ENCODE data around the gene LRFN2. TPM values are rescaled to one million over a fixed set of nuclear protein-coding genes. Genes with fewer than 3 reads are reported as not detected.

LRFN2 gene
- total and polyA plus RNA-seq, 2 experiments from 2014 or later, result 0.33 to 0.54 TPM

- Histone ChIP-seq H3K9me2 (replicated peaks; ENCODE audit: insufficient read depth) (no peaks in the 10 kb centered on the region), H3K27me3 (peaks cover 14% of the 10 kb centered on the region), H3K36me3 (replicated peaks; ENCODE audit: insufficient read depth, low read depth) (no peaks in the 10 kb centered on the region), H3K9me3 (ENCODE audit: low read depth) (no peaks in the 10 kb centered on the region), H2AFZ (no peak overlapping the region), H3K4me3 (no peak overlapping the region), H3K27ac (no peak overlapping the region), H4K20me1 (ENCODE audit: insufficient read depth, poor library complexity, severe bottlenecking) (no peaks in the 10 kb centered on the region), H3K79me2 (no peaks in the 10 kb centered on the region), H3K4me2 (no peak overlapping the region), H3K4me1 (ENCODE audit: insufficient read depth) (no peaks in the 10 kb centered on the region)
- TF ChIP-seq CTCF (IDR thresholded peaks at IDR 0.05; ENCODE audit: poor library complexity) (no peak), EZH2phosphoT487 (IDR thresholded peaks at IDR 0.05; ENCODE audit: low read depth, severe bottlenecking, unreplicated experiment) (no peak), EZH2 (IDR thresholded peaks at IDR 0.05; ENCODE audit: borderline replicate concordance) (no peak)
- DNase-seq (ENCODE audit: low spot score), result no peak
- WGBS (ENCODE audit: low lambda C conversion rate, missing lambda C conversion rate), result 92% methylated on average over 3 of the region's 3 CpGs
Measured at GRCh38 chr6:40474937-40475336, 112.2 kb downstream of the LRFN2 start.

- TF ChIP-seq EZH2phosphoT487 (IDR thresholded peaks at IDR 0.05; ENCODE audit: low read depth, severe bottlenecking, unreplicated experiment) (no peak), EZH2 (IDR thresholded peaks at IDR 0.05; ENCODE audit: borderline replicate concordance) (no peak), CTCF (IDR thresholded peaks at IDR 0.05; ENCODE audit: poor library complexity) (no peak)
Measured at GRCh38 chr6:40473026-40473425, 114.1 kb downstream of the LRFN2 start.

DNA sequence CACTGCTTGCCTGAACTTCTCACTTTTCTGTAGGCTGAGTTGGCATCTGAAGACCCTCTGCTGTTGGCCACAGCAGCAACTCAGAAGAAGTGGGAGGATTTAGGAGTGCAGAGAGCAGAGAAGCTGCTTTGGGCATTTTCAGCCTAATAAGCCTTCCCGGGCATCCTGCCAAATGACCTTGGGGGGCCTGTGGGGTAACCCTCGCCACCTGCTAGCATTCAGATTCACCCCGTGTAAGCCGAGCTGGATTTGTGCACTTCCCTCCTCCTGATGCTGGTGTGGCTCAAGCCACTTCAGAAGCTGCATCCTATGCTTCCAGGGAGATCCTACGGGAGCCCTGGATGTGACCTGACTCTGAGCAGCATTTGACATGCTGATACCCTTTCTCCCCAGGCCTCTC lies 114.8 kb downstream of the LRFN2 start:
- no peak overlapping the region for H3K4me3 ChIP-seq
- no peaks in the 10 kb centered on the region for H4K20me1 ChIP-seq (ENCODE audit: insufficient read depth, poor library complexity, severe bottlenecking)
- WGBS (ENCODE audit: low lambda C conversion rate, missing lambda C conversion rate), result 72% methylated on average over 5 of the region's 5 CpGs
- no peak for DNase-seq (ENCODE audit: low spot score)
- no peak overlapping the region for H2AFZ ChIP-seq
- no peaks in the 10 kb centered on the region for H3K79me2 ChIP-seq
- no peak overlapping the region for H3K27ac ChIP-seq
- TF ChIP-seq EZH2phosphoT487 (IDR thresholded peaks at IDR 0.05; ENCODE audit: low read depth, severe bottlenecking, unreplicated experiment) (no peak), EZH2 (IDR thresholded peaks at IDR 0.05; ENCODE audit: borderline replicate concordance) (no peak), CTCF (IDR thresholded peaks at IDR 0.05; ENCODE audit: poor library complexity) (no peak)
- no peaks in the 10 kb centered on the region for H3K36me3 ChIP-seq (replicated peaks; ENCODE audit: insufficient read depth, low read depth)
- H3K9me3 ChIP-seq (ENCODE audit: low read depth), result no peaks in the 10 kb centered on the region
- no peaks in the 10 kb centered on the region for H3K4me1 ChIP-seq (ENCODE audit: insufficient read depth)
- H3K27me3 ChIP-seq, result no peaks in the 10 kb centered on the region
- H3K4me2 ChIP-seq, result no peak overlapping the region
- no peaks in the 10 kb centered on the region for H3K9me2 ChIP-seq (replicated peaks; ENCODE audit: insufficient read depth)

More at GRCh38 chr6:40473026-40473425, 114.1 kb downstream of the LRFN2 start:
- whole genome bisulfite sequencing (ENCODE audit: low lambda C conversion rate, missing lambda C conversion rate), result 68% methylated on average over 6 of the region's 6 CpGs
- Histone ChIP-seq H3K27me3 (peaks cover 4% of the 10 kb centered on the region), H3K27ac (no peak overlapping the region), H3K79me2 (no peaks in the 10 kb centered on the region), H3K4me2 (no peak overlapping the region), H3K9me2 (replicated peaks; ENCODE audit: insufficient read depth) (no peaks in the 10 kb centered on the region), H3K4me1 (ENCODE audit: insufficient read depth) (no peaks in the 10 kb centered on the region), H3K36me3 (replicated peaks; ENCODE audit: insufficient read depth, low read depth) (no peaks in the 10 kb centered on the region), H3K9me3 (ENCODE audit: low read depth) (no peaks in the 10 kb centered on the region), H3K4me3 (no peak overlapping the region), H4K20me1 (ENCODE audit: insufficient read depth, poor library complexity, severe bottlenecking) (no peaks in the 10 kb centered on the region), H2AFZ (no peak overlapping the region)
- no peak for DNase-seq (ENCODE audit: low spot score)

DNA sequence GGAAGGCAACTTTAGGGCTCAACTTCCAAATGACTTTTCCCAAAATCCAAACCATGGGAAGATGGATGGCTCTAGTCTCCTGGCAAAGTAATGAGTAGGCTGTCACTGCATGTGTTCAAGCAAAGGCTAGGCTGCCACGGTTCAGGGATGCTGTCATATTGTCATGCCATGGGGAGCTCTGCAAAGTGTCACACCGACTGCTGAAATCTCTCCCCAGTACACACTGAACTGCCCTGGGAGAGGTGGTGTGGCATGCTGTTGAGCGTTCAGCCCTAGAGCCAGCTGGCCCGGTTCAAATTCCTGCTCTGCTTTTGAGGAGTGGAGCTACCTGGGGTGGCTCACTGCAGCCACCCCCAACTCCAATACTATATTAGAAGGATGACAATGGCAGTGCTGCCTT lies 115.9 kb downstream of the LRFN2 start:
- Histone ChIP-seq H3K4me2 (no peak overlapping the region), H3K79me2 (no peaks in the 10 kb centered on the region), H3K9me3 (ENCODE audit: low read depth) (no peaks in the 10 kb centered on the region), H3K4me1 (ENCODE audit: insufficient read depth) (no peaks in the 10 kb centered on the region), H3K27me3 (no peaks in the 10 kb centered on the region), H2AFZ (no peak overlapping the region), H3K4me3 (no peak overlapping the region), H3K36me3 (replicated peaks; ENCODE audit: insufficient read depth, low read depth) (no peaks in the 10 kb centered on the region), H4K20me1 (ENCODE audit: insufficient read depth, poor library complexity, severe bottlenecking) (no peaks in the 10 kb centered on the region), H3K27ac (no peak overlapping the region), H3K9me2 (replicated peaks; ENCODE audit: insufficient read depth) (no peaks in the 10 kb centered on the region)
- no peak for DNase-seq (ENCODE audit: low spot score)
- WGBS (ENCODE audit: low lambda C conversion rate, missing lambda C conversion rate), result 80% methylated on average over 4 of the region's 4 CpGs
- no peak for TF ChIP-seq EZH2 (IDR thresholded peaks at IDR 0.05; ENCODE audit: borderline replicate concordance)

All from hepatocyte (in vitro differentiated cells).